Osteocyte (in vitro differentiated cells): ENCODE results near the gene GIPC1. TPM values are rescaled to one million over a fixed set of nuclear protein-coding genes. Genes with fewer than 3 reads are reported as not detected.
A peak's percentile ranks its signal among the peaks of the same experiment; 100 is the strongest.

Experiments used
- DNase-seq: peaks from one replicate; pipeline ENCODE4 v3.0.0; 2021; ENCODE audit warnings: mixed read lengths; ENCODE audit not compliant: unreplicated experiment; ENCODE audit errors: extremely low spot score
- H3K27ac Mint-ChIP-seq: one replicate; pipeline ENCODE4 v1.8.0; 2021; ENCODE audit warnings: mild to moderate bottlenecking, mixed read lengths; ENCODE audit not compliant: unreplicated experiment
- H3K27me3 Mint-ChIP-seq: one replicate; pipeline ENCODE4 v1.8.0; 2021; ENCODE audit warnings: mixed read lengths; ENCODE audit not compliant: unreplicated experiment
- H3K36me3 Mint-ChIP-seq: one replicate; pipeline ENCODE4 v1.8.0; 2021; ENCODE audit warnings: mixed read lengths; ENCODE audit not compliant: unreplicated experiment
- H3K4me1 Mint-ChIP-seq: one replicate; pipeline ENCODE4 v1.8.0; 2021; ENCODE audit warnings: mixed read lengths; ENCODE audit not compliant: unreplicated experiment
- H3K4me3 Mint-ChIP-seq: one replicate; pipeline ENCODE4 v1.8.0; 2021; ENCODE audit warnings: mild to moderate bottlenecking, moderate library complexity, mixed read lengths; ENCODE audit not compliant: unreplicated experiment
- H3K9me3 Mint-ChIP-seq: one replicate; pipeline ENCODE4 v1.8.0; 2021; ENCODE audit warnings: mixed read lengths; ENCODE audit not compliant: unreplicated experiment
- CTCF ChIP-seq: fragments of 200-600 bp; sonication (generic); IDR thresholded peaks from 2 replicates; pipeline ENCODE4 v1.5.0; 2021; ENCODE audit warnings: antibody characterized with exemption, mild to moderate bottlenecking, moderate library complexity
- total RNA-seq: library from RNA; stranded (reverse); gene quantifications from 2 replicates; pipeline ENCODE4 v1.2.1, GENCODE V29; 2021

Gene GIPC1
- total RNA-seq, 1 donor from 2014 or later, result 89.0 TPM

GRCh38 chr19:14442891-14443631 is 52.9 kb downstream of the GIPC1 start:
- no peak for TF ChIP-seq CTCF
- Mint-ChIP-seq H3K4me1 (peaks cover 17% of the 10 kb centered on the region), H3K4me3 (no peak overlapping the region), H3K27me3 (no peaks in the 10 kb centered on the region), H3K27ac (no peak overlapping the region), H3K36me3 (peaks cover 29% of the 10 kb centered on the region), H3K9me3 (no peaks in the 10 kb centered on the region)
- no peak for DNase-seq

- Mint-ChIP-seq H3K4me1 (peaks cover 26% of the 10 kb centered on the region), H3K9me3 (no peaks in the 10 kb centered on the region), H3K36me3 (peaks cover 20% of the 10 kb centered on the region), H3K4me3 (no peak overlapping the region), H3K27ac (no peak overlapping the region), H3K27me3 (no peaks in the 10 kb centered on the region)
- TF ChIP-seq CTCF, result no peak
- no peak for DNase-seq
Measured at GRCh38 chr19:14441041-14441938, 54.6 kb downstream of the GIPC1 start.

- Mint-ChIP-seq H3K27ac (peak overlapping the region; percentile 31), H3K27me3 (no peaks in the 10 kb centered on the region), H3K4me1 (peaks cover 32% of the 10 kb centered on the region), H3K36me3 (peaks cover 16% of the 10 kb centered on the region), H3K4me3 (no peak overlapping the region), H3K9me3 (no peaks in the 10 kb centered on the region)
- no peak for TF ChIP-seq CTCF
- no peak for DNase-seq
Measured at GRCh38 chr19:14440049-14440448, 55.9 kb downstream of the GIPC1 start.

GRCh38 chr19:14439014-14439413 is 56.9 kb downstream of the GIPC1 start:
- no peak for TF ChIP-seq CTCF
- Mint-ChIP-seq H3K9me3 (no peaks in the 10 kb centered on the region), H3K36me3 (peaks cover 11% of the 10 kb centered on the region), H3K4me3 (no peak overlapping the region), H3K4me1 (peaks cover 43% of the 10 kb centered on the region), H3K27me3 (no peaks in the 10 kb centered on the region), H3K27ac (no peak overlapping the region)
- no peak for DNase-seq

GRCh38 chr19:14437578-14438140 is 58.3 kb downstream of the GIPC1 start:
- H3K9me3 Mint-ChIP-seq, result no peaks in the 10 kb centered on the region
- H3K27ac Mint-ChIP-seq, result peak overlapping the region; percentile 38
- no peak for TF ChIP-seq CTCF
- H3K36me3 Mint-ChIP-seq, result peaks cover 4% of the 10 kb centered on the region
- DNase-seq, result no peak
- no peak overlapping the region for H3K4me3 Mint-ChIP-seq
- no peaks in the 10 kb centered on the region for H3K27me3 Mint-ChIP-seq
- peaks cover 44% of the 10 kb centered on the region for H3K4me1 Mint-ChIP-seq
